HL-60/S4 (cell line): ENCODE data around the gene CTNNA3.

ENCODE experiments used
- in situ Hi-C: fragments of 300-500 bp; cut with MboI; formaldehyde crosslinking; loops from 2 replicates; pipeline ENCODE4 v1.14.3; 2022; ENCODE audit warnings: low sequenced_read_pairs

The CTNNA3 gene

GRCh38 chr10:67049988-67050387 lies 646.0 kb downstream of the CTNNA3 start:
- in situ Hi-C loops, result no loop called here

DNA sequence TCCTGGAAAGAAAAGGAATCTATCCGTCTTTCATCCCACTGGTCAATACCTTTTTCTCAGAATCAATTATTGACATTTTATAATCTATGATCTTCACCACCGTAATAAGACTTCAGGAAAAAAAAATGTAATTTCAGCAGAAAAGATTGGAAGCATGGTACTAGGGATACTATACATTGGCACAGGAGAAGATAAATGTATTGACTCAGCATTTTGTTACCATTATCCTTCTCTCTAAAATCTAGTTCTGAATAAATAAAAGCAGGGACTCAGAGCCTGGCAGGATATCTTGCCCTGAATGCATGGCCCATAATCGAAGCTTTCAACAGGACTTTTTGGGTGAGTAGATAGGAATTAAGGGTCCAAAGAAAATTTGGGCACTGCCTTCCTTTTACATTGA lies 649.5 kb downstream of the CTNNA3 start:
- in situ Hi-C loops, result no loop called here

DNA sequence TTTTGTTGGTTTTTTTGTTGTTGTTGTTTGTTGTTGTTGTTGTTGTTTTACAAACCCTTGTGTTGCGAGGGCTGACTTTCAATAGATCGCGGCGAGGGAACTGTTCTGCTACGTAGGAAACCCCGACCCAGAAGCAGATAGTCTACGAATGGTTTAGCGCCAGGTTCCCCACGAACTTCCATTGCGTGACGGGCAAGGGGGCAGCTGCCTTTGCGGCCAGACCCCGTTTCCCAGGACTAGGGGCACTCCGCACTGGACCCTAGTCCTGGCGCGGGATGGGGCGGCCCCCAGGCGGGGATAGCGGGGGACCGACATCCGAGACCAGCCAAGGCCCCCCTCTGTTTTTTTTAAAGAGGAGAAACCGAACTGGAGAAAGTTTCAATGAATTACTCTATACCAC lies 650.6 kb downstream of the CTNNA3 start:
- in situ Hi-C loops, result no loop called here

DNA sequence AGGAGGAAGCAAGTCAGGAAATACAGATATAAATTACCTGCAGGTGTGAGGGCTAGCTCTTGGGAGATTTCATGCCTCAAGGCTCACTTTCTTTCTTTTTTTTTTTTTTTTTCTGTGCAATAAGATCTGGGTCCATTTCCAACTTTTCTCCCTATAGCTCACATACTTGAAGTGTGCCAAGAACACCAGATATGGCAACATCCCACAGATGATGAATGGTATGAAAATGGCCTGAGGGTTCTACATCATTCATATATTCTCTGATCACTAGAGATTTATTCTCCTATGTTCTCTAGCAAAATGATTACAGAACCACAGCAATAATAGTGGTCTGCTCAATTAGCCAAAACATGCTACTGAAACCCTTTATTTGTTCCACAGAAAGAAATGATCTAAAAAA lies 653.0 kb downstream of the CTNNA3 start:
- in situ Hi-C loops, result no loop called here

GRCh38 chr10:67036808-67037207 lies 659.2 kb downstream of the CTNNA3 start:
- in situ Hi-C loops, result no loop called here

DNA sequence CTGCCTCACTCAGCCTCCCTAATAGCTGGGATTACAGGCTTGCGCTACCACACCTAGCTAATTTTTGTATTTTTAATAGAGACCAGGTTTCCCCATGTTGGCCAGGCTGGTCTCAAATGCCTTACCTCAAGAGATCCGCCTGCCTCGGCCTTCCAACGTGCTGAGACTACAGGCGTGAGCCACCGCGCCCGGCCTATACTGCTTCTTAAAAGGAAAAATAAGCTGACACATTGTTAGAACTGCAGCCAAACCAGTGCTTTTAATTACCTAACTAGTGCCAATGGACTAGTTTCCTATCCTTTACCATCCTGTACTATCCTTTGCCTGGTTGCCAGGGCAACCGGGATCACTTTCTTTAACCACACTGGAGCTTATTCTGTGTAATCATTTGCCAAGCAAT lies 662.1 kb downstream of the CTNNA3 start:
- in situ Hi-C loops, result no loop called here

- in situ Hi-C loops, result no loop called here
Measured at GRCh38 chr10:67022099-67022498, 673.9 kb downstream of the CTNNA3 start.

DNA sequence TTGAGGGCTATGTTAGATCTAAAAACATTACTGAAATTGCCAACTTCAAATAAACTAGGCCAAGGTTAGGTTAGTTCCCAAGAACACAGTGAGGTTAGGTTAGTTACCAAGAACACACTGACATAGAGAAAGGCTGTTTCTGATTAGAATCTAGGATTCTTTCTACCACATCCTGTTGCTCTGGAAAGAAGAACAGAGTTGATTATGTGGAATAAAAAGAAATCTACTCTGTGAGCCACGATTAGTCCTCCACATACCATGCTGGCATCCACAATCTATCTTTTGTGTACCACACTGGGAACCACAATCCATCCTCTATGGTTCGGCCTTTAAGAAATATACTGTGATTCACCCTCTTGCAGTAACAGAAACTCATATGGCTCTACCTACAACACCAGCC lies 678.8 kb downstream of the CTNNA3 start:
- in situ Hi-C loops, result no loop called here

- in situ Hi-C loops, result no loop called here
Measured at GRCh38 chr10:67015225-67015624, 680.8 kb downstream of the CTNNA3 start.

DNA sequence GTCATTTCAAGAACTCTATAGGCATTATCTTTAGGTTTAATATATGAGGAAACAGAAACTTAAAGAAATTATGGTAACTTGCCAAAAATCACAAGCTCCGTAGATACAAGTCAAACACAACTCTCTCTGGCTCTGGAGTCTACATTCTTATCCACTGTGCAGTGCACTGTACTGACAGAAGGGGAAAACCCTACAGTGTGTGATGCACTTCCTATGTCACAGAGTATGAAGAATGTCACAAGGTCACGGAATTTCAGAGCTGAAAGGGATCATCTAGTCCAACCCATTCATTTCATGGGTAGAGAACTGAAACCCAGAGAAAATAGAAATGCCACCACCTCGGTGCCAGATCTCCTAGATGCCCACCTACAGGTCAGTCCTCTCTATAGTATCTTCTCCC lies 684.0 kb downstream of the CTNNA3 start:
- in situ Hi-C loops, result no loop called here

DNA sequence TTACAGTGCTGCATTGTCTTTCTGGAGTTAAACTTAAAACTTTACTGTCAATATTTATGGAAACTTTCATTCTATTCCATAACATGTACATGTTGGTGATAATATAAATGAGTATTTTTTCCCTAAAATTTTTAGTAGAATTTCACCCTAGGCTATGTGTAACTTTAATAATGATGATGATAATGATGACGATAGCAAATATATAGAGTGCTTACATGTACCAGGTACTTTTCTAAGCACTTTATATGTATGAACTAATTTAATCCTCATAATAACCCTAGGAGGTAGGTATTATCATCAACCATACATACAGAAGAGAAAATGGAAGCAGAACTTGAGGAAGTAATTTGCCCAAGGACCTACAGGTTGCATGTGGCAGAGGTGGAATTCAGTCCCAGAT lies 684.5 kb downstream of the CTNNA3 start:
- in situ Hi-C loops, result no loop called here

DNA sequence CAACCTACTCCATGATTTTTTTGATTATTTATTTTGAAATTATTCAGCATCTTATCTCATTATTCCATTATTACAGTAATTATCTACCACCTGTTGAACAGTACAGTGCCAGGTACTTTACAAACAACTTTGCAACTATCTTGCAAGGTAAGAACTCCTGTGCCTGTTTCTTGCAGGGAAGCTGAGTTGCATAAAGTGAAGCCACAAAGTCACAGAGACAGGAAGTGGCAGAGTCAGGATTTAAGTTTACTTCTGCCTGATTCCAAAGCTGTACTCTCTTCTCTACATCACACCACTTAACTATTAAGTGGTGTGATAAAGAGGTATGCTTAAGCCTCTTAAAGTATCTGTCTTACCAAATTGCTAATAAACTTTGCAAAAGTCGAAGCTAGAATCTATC lies 690.0 kb downstream of the CTNNA3 start:
- in situ Hi-C loops, result no loop called here

DNA sequence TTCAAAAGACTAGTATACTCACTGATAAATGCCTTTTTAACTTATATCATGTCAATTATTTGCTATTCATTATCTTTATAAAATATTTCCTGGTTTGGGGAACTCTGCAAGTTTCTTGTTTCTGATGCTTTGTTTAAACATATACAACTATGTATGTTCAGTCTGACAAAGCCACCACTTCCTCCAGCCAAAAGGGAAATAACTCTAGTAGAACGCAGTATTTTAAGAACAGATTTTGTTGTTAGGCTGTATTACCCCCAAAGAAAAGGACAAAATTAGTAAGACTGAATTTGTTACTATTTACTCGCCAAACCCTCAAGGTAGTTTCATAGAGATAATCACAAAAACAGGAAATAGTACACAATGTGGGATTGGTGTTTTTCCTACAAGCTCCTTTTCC lies 691.3 kb downstream of the CTNNA3 start:
- in situ Hi-C loops, result no loop called here

GRCh38 chr10:66999762-67000545 lies 696.0 kb downstream of the CTNNA3 start:
- in situ Hi-C loops, result no loop called here

DNA sequence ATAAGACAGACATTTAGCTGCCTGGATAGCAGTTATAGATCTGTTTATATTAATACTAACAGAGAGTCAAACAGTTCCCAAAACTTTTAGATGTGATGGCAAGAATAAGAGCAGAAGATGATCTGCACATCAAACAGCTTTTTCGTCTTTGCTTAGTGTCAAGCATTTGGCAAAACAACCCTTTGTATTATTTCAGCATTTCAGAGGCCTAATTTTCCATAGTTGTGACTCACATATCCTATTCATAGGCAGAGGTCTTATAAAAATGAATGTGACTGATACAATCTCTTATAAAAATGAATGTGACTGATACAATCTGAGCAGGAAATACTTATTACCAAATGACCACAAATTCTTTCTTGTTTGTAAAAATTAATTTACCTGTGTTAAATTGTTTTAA lies 699.0 kb downstream of the CTNNA3 start:
- in situ Hi-C loops, result no loop called here

DNA sequence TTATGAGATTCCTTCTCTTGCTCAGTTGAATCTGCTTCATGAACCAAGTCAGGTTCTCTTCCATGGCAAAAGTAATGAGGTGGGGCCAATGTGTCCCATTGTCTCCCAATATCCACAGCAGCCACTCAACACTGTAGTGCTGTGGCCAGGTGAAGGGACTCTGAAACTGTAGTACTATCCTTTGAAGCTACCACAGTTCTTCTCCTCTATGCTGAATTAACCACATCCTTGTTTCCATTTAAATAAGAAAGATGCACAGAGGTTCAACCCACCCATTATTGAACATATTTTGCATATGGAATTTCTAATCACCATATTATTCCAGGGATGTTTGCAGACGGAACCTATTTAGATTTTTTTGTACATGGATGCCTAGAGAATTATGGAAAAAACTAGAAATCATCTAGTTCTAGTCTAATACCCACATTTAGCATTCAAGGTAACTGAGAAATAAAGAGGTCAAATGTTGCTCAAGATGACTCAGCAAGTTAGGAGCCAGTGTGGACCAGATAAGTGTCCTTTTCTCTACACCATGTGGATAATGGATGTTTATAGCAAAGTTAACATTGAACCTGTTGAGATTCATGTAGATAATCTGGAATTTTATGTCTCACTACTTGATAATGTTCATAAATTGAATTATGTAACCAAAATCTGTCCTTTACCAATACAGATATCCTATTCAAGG lies 705.7 kb downstream of the CTNNA3 start:
- in situ Hi-C loops, result no loop called here

DNA sequence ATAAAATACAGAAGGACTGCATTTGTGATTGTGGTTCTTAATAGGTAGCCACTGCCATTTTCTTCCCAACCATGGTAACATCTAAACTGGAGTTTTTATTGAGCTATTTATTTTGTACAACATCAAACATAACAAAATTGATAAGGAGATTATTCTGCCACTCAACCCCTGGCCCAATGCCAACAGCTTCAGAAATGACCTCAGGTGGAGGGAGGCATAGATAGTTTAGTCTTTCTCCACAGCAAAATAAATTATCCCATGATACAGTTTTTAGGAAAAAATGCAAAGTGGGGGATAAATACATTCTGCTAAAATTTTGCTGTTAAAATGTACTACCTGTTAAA lies 712.5 kb downstream of the CTNNA3 start:
- in situ Hi-C loops, result no loop called here

DNA sequence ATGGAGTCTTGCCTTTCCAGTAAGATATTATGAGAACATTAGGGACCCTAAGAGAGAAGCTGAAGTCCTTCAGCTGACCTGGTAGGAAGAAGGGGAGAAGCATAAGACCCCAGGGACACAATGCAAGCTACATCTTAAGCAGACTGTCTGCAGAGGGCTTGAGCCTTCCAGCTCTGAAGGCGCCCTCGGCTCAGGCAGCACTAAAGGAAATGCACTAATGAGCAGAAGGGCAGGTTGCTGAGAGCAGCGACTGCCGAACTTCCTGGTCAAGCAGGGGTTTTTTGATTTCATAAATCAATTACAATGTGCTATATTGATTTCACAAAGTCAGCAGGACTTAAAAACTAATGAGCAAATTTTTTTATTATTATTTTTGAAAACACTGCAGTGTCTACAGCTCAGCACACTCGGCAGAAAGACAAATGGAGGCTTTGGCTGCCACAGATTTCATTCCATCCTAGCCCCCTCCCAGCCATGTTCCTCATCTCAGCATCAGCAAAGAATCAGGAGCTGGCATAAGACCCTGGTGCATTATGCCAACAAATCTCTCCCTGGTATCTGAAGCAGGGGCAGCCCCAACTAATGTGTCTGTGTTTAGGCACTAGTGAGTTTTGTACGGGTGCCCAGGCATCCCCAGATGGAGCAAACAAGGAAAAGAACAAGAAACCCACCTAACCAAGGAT lies 713.1 kb downstream of the CTNNA3 start:
- in situ Hi-C loops, result no loop called here

GRCh38 chr10:66982053-66982420 lies 714.0 kb downstream of the CTNNA3 start:
- in situ Hi-C loops, result no loop called here

DNA sequence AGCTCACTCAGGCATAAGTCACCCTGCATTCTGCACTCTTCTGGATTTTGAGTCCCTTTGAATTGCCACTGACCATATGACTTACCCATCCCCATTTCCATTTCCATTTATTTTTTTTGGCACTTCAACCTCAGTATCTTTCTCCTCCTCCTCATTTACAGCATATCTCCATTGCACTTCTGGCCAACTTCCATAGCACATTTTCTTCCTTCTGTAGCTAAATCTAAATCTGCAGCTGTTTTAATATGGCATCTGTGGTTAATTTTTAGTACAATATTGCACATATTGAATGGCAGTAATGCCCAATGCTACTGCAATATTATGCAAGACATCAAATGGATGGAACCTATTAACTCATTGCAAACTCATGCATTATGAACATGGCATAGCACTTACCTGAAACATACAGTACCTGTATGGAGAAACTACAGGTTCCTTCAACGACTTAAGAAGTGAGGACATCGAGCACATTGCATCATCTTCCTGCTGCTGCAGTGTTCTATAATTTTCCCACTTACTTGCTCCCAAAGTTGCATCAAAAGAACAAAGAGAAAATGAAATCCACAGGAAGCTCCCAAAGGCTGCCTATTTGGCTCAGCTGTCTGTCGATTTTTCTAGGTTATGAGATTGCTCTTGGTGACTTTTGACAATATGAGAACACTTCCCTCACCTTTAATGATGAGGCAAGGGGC lies 714.5 kb downstream of the CTNNA3 start:
- in situ Hi-C loops, result no loop called here

DNA sequence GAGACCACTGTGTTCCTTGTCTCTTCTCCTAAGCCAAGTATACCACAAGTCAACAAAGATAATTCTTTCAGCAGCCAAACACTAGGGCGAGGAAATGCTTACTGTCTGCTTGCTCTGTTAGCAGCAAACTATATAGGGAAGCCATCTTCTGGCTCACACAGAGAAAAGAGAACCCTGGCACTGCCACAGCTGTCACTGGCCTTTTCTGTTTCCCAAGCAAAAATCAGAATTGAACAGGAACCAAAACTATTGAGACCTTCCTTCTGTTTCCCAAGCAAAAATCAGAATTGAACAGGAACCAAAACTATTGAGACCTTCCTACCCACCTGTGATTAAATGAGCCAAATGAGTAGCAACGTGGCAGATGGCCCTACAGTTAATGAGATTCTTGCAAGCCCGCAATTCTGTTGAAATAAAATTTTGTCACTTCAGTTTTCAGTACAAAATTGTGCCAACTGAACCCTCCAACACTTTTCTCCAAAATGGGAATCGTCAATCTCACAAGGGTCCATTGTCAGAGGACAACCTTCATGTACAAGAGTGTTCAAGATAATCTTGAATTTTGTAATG lies 715.7 kb downstream of the CTNNA3 start:
- in situ Hi-C loops, result no loop called here
